ENCODE results near the gene PPFIA2.

Gene PPFIA2

DNA sequence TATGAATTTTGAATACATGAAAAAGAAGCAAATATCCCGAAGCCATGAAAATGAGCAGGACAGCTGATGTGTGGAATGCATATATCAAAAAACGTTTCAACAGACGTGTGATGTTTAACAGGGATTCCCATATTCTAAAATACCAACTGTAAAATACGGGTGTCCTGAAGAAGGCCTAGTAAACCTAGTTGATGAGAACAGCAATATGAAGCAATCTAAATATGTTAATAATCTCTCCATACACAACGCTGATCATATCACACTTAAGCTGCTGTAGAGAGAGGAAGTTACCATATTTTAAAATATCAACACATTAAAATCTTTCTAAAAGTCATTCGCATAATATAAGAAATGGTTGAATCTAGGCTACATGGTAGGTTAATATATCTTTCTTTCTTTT, 317.5 kb downstream of the PPFIA2 start:
- DNase-seq (ENCODE audit: low spot score), result no peak

DNA sequence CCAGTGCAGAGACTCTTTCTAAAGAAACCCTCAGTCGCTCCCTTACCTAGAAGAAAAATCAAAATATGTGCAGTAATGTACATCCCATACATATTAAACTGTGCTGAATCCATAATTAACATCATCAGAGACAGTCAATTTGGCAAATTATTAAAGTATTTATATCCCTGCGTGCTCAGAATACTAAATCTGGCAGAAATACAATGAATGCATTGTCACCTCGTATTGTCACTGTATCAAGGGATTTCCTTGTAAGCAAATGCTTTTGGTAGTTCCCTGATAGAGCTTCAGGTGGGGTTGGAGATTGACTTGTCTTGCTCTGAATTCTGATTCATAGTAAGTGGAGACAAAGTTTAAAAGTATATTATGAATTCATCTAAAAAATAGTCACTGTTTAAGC, 319.1 kb downstream of the PPFIA2 start:
- no peak for DNase-seq (ENCODE audit: low spot score)

DNA sequence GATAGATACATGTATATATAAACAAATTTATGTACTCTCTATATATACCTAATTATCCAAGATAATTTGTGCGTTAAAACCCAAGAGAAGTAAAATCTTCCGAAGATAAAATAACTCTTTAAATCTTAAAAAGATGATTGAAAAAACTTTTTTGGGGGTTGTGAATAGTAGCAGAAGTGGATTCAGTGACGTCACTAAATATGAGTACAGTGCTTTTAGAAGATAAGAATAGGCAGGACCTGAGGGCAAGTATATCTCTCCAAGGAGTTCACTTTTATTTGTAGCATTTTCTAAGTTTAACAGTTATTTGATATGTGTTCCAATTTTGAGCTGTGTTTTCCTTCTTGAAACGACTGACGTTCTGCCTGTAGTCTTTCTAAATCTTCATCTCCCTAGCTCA, 319.8 kb downstream of the PPFIA2 start:
- DNase-seq (ENCODE audit: low spot score), result no peak

DNA sequence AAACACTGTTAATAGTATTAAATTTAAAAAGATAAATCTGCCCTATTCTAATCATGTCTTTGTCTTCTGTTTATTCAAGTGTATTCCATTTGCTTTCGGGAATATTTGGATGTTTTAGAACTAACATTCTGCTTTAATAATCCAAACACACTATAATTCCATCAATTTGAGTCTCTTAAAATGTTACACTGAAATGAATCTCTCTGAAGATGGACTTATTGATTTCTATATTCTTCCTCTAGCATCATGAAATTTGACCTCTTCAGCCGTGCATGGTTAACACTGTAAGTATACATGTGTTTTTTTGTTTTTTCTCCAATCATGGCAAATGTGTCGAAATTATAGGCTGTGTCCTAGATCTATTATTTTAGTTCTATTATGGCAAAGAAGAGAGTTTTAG, 342.1 kb downstream of the PPFIA2 start:
- DNase-seq (ENCODE audit: low spot score), result no peak

DNA sequence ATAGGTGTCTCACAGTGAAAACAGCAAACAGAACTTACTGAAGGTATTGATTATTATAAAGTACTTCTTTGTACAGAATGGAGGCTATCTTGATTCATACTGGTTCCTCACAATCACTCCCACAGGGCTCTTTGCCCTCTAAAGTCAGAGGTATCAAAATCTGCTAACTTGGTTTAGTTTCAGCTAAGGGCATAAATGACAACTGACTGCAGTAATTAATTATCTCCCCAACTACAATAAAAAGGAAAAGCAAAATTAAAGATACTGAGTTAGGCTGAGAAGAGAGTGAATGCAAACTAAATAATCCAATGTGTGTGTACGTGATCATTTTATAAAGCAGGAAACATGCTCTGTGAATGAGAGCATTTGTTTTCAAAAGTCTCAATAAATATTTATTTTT, 342.6 kb downstream of the PPFIA2 start:
- no peak for DNase-seq (ENCODE audit: low spot score)

DNA sequence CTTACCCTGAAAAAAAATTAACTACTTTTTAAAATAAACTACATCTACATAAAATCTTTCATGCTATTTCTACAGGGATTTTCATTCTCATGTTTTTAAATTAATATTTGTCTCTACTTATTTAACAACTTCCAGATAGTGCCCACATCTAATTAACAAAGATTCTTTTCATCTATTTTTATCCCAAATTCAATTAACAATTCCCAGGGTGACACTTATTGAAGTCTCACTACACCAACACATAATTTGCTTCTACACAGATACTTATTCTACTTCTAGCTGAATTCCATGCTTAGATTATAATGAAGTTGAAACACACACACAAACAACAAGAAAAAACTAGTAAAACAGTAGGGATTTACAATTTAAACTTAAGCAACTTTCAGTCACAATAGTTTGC, 344.7 kb downstream of the PPFIA2 start:
- DNase-seq (ENCODE audit: low spot score), result no peak

DNA sequence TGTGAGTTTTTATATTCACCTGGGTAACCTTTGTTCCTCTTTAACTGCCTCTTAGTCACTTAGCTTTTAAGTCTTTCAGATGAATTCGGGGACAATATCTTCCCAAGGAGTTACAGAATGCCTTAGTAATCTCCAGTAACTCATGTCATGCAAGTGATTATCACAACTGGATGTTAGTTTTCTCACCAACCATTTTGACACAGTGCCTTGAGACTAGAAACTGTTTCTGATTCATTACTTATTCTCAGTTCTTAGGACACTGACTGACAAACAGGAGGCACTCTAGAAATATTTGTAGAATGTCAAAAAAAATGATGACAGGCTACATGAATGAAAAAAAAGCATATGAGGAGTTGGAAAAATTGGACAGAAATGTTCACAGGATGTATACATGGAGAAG, 346.2 kb downstream of the PPFIA2 start:
- no peak for DNase-seq (ENCODE audit: low spot score)

DNA sequence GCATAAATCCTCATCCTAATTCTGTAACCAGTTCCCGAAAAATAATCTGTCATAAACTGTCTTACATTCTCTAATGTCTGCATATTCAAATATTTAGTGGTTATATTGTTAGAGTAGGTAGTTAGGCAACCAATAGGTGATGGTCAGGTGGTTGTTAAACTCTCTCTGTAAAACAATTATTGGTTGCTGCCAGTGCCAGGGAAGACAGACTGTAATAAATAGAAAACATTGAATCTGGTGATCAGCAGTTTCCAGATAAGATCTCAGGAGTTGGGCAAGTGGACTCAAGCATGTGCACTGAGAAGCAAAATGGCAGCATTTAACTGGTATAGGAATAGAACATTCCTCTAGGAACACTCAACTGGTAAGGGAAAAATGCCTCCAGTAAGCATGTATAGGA, 355.8 kb downstream of the PPFIA2 start:
- DNase-seq (ENCODE audit: low spot score), result no peak

DNA sequence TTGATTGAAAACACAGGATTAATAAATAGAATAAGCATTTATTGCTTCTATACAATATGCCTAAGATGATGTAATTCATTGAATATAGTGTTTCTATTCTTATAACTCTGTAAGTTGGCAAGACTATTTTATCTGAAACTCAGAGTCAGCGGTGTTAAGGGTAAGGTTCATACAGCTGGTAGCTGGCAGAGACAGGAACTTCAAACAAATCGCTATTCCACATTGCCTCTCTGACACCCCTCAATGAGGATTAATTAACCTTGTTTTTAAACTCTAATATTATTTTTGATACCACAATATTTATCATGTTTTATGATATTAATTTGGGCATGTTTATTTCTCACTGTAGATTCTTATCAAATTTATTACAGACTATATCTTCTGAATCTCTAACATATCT, 357.9 kb downstream of the PPFIA2 start:
- no peak for DNase-seq (ENCODE audit: low spot score)

DNA sequence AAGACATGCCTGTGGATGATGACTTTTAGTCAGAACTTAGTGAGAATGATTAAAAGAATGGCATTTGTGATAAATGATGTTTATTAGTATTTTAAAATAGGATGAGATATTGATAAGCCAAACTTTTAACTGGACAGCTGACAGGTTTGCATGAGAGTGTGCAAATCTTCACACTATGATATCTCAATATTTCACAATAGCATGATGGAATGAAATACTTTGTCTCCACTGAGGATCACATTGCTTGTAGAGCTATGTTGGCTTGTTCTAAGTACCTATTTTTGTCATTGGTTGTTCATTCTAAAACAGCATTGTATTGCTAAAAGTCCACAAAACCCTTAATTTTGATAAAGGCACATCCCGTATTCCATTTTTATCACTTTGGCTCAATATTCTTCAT, 359.1 kb downstream of the PPFIA2 start:
- no peak for DNase-seq (ENCODE audit: low spot score)

DNA sequence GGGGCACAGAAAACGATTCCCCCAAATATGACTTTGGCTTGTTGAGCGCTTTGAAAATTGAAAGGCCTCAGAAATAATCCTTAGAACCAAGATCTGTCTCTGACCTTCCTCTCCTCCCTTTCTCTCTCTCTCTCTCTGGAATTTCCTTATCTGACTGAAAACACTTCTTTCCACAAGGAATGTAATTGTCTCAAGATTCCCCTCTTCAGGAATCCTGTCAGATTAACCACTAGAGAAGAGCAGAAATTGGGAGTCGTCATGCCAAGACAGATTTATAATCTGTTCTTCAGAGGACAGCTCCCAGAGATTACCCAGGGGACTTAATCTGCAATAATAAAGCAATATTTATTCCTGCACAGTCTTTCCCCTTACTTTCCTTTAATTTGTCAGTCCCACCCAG, 363.7 kb downstream of the PPFIA2 start:
- DNase-seq (ENCODE audit: low spot score), result no peak

DNA sequence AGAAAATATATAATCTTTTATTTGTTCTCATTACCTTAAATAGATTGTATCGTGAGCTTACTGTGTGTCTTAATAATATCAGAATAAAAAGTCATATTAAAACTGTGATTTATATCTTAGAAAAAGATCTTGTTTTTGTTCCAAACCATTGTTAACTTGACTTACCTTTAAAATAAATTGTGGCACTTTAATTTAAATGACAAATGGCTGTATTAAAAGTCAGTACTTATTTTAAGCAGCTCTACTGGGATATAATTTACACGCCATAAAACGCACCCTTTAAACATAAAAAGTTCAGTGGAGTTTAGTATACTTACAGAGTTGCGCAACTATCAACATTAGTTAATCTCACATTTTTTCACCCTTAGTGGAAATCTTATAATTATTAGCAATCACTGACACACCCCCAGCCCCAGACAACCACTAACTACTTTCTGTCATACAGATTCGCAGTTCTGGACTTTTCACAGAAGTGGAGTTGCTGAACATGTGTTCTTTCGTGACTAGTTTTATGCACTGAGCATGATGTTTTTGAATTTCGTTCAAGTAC, 369.5 kb downstream of the PPFIA2 start:
- no peak for DNase-seq (ENCODE audit: low spot score)

DNA sequence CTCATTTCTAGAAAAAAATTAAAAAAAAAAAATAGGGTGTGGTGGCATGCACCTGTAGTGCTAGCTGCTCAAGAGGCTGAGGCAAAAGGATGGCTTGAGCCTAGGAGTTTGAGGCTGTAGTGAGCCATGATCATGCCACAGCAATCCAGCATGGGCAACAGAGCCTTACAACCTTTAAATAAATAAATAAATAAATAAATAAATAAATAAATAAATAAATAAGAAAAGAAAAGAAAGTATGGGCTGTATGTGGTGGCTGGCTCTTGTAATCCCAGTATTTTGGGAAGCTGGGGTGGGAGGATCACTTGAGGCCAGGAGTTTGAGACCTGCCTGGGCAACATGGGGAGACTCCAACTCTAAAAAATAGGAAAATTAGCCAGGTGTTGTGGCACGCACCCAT, 373.0 kb downstream of the PPFIA2 start:
- DNase-seq (ENCODE audit: low spot score), result no peak

DNA sequence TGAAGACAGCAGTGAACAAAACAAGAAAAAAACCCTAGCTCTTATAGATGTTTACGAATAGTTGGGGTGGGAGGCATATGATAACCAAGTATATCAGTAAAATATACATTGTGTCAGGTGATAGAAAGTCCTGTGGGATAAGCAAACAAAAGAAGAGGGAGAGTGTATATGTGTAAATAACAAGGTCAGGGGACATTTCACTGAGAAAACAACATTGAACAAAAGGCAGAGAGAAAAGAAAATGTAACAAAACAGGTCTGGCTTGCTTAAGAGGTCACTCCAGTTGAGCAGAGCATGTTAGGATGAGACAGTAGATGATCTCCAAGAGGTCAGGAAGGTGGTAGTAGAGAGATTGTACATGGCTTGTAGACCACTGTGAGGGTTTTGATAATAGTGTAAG, 377.2 kb downstream of the PPFIA2 start:
- DNase-seq (ENCODE audit: low spot score), result no peak

DNA sequence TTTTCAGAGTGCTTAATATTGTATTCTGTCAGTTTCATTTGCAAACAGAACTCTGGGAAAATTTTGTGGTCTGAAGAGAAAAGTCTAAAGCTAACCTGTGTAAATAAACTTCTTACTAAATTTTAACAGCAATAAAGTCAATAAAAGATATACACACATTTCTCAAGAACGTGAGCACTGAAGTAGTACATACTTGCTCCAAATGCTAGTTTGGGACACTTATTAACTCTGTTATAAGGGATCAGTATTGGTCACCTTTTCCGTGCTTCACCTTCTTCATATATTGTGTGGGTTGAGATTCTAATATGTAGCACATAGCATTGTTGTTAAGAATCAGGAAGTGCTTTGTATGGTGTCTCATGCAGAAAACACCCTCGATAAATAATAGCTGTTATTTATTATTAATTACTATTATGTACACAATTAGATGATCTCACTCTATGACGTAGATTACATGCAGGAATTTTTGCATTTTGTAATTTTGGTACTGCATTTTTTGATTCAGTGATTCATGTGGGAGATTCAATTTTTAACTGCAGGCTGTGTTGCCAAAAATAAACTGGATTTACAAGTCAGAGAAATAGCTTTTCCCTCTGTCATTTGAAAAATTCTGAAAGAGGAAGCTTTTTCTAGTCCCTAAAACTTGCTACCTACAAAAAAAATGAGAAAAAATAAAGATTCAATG, 380.4 kb downstream of the PPFIA2 start:
- DNase-seq (ENCODE audit: low spot score), result no peak

DNA sequence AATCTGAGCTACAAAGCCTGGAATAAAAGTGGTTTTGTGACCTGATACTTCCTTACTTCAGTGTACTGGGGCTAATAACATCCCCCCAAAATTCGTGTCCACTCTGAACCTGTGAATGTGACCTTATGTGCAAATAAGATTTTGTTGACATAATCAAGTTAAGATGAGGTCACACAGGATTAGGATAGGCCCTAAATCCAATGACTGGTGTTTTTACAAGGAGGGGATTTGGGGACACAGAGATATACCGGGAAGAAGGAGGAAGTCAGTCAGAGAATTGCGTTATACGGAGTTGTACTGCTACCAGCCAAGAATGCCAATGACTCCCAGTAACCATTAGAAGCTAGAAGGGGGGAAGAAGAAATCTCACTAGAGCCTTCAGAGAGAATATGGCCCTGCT, 381.4 kb downstream of the PPFIA2 start:
- no peak for DNase-seq (ENCODE audit: low spot score)

DNA sequence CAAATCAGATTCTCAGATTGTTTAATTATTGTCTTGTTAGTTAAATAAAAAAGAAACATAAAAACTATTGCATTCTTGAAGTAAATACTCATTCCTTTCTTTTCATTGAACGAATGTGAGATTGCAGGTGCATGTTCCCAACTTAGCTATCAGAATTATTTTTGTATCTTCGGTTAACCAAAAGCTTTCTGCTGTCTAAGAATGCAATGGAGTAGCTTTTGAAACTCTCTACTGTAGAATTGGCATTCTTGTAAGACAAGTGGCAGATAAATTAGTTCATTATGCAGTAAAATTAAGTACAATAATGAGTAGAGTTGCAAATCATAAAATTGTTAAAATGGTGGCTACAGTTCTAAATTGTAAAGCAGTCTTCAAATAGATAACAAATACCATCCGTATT, 383.2 kb downstream of the PPFIA2 start:
- no peak for DNase-seq (ENCODE audit: low spot score)

DNA sequence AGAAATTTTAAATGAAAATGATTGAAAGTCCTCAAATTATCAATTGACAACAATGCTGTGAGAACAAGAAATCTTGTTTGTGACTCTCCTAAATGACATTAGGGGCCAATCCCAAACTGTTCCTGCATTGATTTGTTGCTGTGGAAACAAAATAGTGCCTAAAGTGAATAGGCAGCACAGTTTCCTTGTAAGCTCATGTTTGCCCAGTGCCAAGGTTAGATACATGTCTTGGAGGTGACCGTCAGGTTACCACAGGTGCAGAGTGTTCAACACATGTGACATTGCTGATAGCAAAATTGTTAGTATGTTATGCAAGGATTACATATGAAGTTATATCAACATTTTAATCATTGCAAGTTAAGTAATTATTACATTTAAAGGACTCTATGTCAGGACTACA, 388.7 kb downstream of the PPFIA2 start:
- DNase-seq (ENCODE audit: low spot score), result no peak

DNA sequence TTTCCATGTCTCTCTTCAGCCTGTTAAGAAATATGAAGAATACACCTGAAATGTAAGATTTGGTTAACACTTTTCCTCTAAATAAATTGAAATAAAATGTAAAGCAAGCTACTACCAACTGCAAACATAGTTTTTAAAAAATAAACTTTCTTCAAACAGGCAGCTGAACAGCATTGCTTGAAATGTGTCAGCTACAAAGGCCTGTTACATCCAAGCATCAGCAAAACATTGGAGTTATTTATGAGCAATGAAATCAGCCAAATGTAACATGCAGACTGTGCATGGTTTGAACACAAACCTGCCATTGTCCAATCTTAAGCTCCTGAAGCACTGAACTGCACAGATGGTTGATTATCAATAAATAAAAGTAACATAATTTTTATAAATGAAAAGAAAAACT, 390.0 kb downstream of the PPFIA2 start:
- DNase-seq (ENCODE audit: low spot score), result no peak

DNA sequence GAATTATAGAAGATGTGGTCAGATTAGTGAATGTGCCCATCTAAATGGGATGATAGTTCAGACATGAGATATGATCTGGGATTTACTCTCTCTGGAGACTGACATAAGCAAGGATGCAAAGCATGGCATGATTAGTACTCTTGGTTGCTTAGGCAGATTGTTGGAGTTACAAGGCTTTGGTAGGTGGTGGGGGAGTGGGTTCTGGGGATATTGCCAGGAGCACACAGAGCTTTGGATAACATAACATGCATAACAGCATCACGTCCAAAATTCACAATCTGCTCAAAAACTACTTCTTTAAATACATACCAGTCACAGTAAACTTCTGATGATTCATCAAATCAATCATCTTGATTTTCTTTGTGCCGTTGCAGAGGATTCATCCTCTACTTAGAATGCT, 393.9 kb downstream of the PPFIA2 start:
- DNase-seq (ENCODE audit: low spot score), result no peak

DNA sequence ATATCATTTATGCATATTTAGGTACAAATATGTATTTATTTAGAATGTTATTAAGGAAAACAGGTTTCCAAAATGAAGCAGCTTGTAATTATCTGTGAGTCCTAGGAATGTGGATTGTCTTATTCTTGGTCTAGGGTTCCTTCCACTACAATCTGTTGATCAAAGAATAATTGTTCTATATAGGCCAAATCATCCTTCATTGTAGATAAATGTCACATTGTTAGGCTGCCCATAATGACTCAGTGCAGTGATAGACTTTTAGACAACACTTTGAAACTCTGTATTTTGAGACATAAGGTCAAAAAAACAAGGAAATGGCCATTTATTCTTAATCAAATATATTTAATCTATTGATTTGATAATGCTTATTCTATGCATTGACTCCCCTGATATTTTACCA, 398.2 kb downstream of the PPFIA2 start:
- no peak for DNase-seq (ENCODE audit: low spot score)

DNA sequence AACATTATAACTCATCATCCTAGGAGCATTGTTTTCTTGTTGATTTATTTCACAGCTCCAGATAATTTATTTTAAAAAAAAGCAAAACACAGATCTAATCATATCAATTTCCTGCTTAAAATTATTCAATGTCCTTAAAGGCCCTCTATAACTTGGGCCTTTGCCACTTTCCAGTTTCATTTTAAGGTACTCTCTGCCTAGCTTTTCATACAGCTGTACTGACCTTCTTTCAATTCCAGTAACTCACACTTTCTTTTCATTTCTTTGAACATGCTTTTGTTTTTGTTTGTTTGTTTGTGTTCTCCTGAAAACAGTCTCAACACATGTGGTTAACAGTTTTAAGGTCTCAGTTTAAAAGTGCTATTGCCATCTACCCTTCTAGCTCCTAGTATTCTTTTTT, 399.4 kb downstream of the PPFIA2 start:
- no peak for DNase-seq (ENCODE audit: low spot score)

DNA sequence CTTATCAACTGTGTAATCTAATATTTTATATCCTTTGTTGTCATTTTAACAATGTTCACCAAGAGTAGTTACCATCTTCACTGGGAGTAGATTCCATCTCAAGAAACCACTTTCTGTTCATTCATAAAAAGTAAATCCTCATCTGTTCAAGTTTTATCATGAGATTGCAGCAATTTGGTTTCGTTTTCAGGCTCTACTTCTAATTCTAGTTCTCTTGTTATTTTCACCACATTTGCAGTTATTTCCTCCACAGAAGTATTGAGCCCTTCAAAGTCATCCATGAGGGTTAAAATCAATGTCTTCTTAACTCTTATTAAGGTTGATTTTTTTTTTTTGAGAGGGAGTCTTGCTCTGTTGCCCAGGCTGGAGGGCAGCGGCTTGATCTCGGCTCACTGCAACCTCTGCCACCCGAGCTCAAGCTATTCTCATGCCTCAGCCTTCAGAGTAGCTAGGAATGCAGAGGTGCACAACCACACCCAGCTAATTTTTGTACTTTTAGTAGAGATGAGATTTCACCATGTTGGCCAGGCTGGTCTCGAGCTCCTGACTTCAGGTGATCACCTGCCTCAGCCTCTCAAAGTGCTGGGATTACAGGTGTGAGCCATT, 404.7 kb downstream of the PPFIA2 start:
- no peak for DNase-seq (ENCODE audit: low spot score)

DNA sequence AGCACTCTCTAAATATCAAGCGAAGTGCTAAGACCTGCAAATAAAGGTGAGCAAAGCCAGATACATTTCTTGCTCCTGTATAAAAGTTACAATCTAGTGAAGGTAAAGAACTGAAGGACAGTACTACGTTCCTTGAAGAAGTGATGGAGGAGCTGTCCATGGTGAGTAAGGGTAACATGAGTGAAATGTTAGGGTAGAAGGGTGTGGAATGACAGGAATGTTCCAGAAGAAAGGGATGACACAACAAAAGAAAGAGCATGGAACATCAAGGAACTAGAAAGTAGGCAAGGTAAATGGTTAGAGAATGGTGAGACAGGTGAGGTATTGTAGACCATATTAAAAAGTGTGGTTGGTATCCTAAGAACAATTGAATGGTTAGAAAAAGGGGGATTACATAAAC, 408.8 kb downstream of the PPFIA2 start:
- DNase-seq (ENCODE audit: low spot score), result no peak
